ENCODE data around the gene SLCO3A1. TPM values are rescaled to one million over a fixed set of nuclear protein-coding genes. Genes with fewer than 3 reads are reported as not detected.

The SLCO3A1 gene
- total and polyA plus RNA-seq, 2 of the 8 experiments (the other 6 are each of a cell fraction or from before 2014, with no cell fraction given) = 15.1 to 20.4 TPM

DNA sequence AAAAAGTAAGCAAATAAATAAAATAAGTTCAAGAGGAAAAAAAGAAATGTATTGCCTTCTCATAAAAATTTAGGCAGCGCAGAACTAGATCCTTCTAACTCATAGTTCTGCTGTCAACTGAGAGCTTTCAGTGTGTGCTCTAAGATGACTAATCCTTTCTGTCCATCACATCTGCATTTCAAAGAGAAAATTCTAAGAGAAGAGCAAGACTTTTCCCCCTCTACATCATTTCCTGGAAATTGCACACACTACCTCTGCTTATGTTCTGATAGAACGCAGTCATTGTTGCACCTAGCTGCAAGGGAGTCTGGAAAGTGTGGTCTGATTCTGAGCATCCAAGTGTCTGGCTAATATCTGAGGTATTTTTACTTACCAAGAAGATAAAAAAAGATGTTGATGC is 39.6 kb upstream of the SLCO3A1 start:
- Histone ChIP-seq H2BK5ac (ENCODE audit: low read depth, low read length) (no peak overlapping the region), H3K23me2 (ENCODE audit: low read depth, low read length) (no peaks in the 10 kb centered on the region), H3K56ac (replicated peaks; ENCODE audit: insufficient read length, low read depth, low read length) (no peak overlapping the region), H3K18ac (ENCODE audit: extremely low read depth, low read length) (no peak overlapping the region), H3K79me1 (ENCODE audit: low read depth, low read length) (no peaks in the 10 kb centered on the region), H3K9me3 (ENCODE audit: insufficient read depth in 2 of 2, low read depth in 1 of 2, low read length in 1 of 2) (peaks cover 10% of the 10 kb centered on the region in 2 experiments; a peak in 3 of 4 replicates), H3K4me2 (ENCODE audit: insufficient read depth in 1 of 2, low read depth in 2 of 2, low read length in 2 of 2) (no peak overlapping the region), H2AFZ (ENCODE audit: low read length) (no peak overlapping the region), H3K9ac (replicated peaks in 1 of 4; ENCODE audit: extremely low read depth in 1 of 4, low read depth in 3 of 4, low read length in 3 of 4) (no peak overlapping the region), H3K4me3 (ENCODE audit: extremely low read depth in 1 of 4, insufficient read depth in 2 of 4, low read depth in 3 of 4, low read length in 4 of 4) (no peak overlapping the region), H2BK120ac (replicated peaks; ENCODE audit: low read depth, low read length) (no peak overlapping the region), H3K4ac (replicated peaks; ENCODE audit: insufficient read length, low read depth, low read length) (no peak overlapping the region), H4K8ac (ENCODE audit: extremely low read depth, insufficient read depth, low read length) (no peak overlapping the region), H3K27me3 (replicated peaks in 1 of 4; ENCODE audit: control insufficient read depth in 3 of 4, extremely low read depth in 1 of 4, insufficient read depth in 3 of 4, low read length in 3 of 4) (no peaks in the 10 kb centered on the region), H3K36me3 (ENCODE audit: control insufficient read depth in 2 of 4, insufficient read depth in 4 of 4, low read length in 3 of 4) (no peaks in the 10 kb centered on the region; a peak in 1 of 8 replicates), H4K5ac (ENCODE audit: insufficient read length, low read depth, low read length) (no peak overlapping the region), H4K91ac (replicated peaks; ENCODE audit: insufficient read length, low read length) (no peak overlapping the region), H4K20me1 (replicated peaks in 1 of 2; ENCODE audit: control insufficient read depth in 1 of 2, insufficient read depth in 2 of 2, low read length in 2 of 2) (no peaks in the 10 kb centered on the region), H3K14ac (ENCODE audit: insufficient read length) (no peak overlapping the region), H3K23ac (ENCODE audit: insufficient read length) (no peak overlapping the region), H3K27ac (ENCODE audit: low read depth, low read length) (no peak overlapping the region), H2BK15ac (ENCODE audit: low read length) (no peak overlapping the region), H3K79me2 (ENCODE audit: control insufficient read depth in 1 of 2, insufficient read depth in 2 of 2, low read length in 2 of 2) (no peaks in the 10 kb centered on the region), H2BK20ac (ENCODE audit: low read length) (no peak overlapping the region), H2AK5ac (ENCODE audit: low read depth, low read length) (no peak overlapping the region), H2BK12ac (ENCODE audit: low read depth, low read length) (no peak overlapping the region), H3K4me1 (replicated peaks in 1 of 4; ENCODE audit: control insufficient read depth in 3 of 4, insufficient read depth in 4 of 4, low read length in 3 of 4) (no peaks in the 10 kb centered on the region; a peak in 2 of 7 replicates)
- no peak for DNase-seq (ENCODE audit: low read depth in 1 of 2, low spot score in 2 of 2)
- no peak for FAIRE-seq
- WGBS, 2 experiments (ENCODE audit: extremely low coverage in 1 of 2, insufficient coverage in 1 of 2, insufficient read length in 1 of 2, insufficient replicate concordance in 2 of 2, low coverage in 1 of 2, low lambda C conversion rate in 2 of 2, missing lambda C conversion rate in 1 of 2) = 87% methylated on average over 2 of the region's 2 CpGs; no CpG with 5 or more reads in 1 of the 2 experiments
- ChIA-PET POLR2A (ENCODE audit: partially characterized antibody) (no interaction called here), CTCF (ENCODE audit: partially characterized antibody) (no interaction called here)
- no peak for TF ChIP-seq RXRA (IDR thresholded peaks at IDR 0.05; ENCODE audit: insufficient read depth, low read depth, low read length)
- no peak for TF ChIP-seq TAF1 (IDR thresholded peaks at IDR 0.05; ENCODE audit: low read depth, low read length)
- TF ChIP-seq CEBPB (IDR thresholded peaks at IDR 0.05; ENCODE audit: low read depth, low read length) = no peak
- TF ChIP-seq, protein P1, sequence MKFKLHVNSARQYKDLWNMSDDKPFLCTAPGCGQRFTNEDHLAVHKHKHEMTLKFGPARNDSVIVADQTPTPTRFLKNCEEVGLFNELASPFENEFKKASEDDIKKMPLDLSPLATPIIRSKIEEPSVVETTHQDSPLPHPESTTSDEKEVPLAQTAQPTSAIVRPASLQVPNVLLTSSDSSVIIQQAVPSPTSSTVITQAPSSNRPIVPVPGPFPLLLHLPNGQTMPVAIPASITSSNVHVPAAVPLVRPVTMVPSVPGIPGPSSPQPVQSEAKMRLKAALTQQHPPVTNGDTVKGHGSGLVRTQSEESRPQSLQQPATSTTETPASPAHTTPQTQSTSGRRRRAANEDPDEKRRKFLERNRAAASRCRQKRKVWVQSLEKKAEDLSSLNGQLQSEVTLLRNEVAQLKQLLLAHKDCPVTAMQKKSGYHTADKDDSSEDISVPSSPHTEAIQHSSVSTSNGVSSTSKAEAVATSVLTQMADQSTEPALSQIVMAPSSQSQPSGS (IDR thresholded peaks at IDR 0.05; ENCODE audit: low read length) = no peak
- TF ChIP-seq EP300 (IDR thresholded peaks at IDR 0.05; ENCODE audit: borderline replicate concordance in 1 of 2, low read depth in 2 of 2, low read length in 2 of 2) = no peak
- TF ChIP-seq, protein P2, sequence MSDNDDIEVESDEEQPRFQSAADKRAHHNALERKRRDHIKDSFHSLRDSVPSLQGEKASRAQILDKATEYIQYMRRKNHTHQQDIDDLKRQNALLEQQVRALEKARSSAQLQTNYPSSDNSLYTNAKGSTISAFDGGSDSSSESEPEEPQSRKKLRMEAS (IDR thresholded peaks at IDR 0.05) = no peak
- no peak for TF ChIP-seq RAD21 (IDR thresholded peaks at IDR 0.05 in 1 of 2, conservative IDR thresholded peaks at IDR 0.05 in 1 of 2; ENCODE audit: low read depth in 2 of 2, low read length in 2 of 2)
- TF ChIP-seq PHF8 (conservative IDR thresholded peaks at IDR 0.05; ENCODE audit: low read depth, low read length) = no peak
- TF ChIP-seq NANOG (IDR thresholded peaks at IDR 0.05; ENCODE audit: insufficient read depth, low read depth, low read length, poor library complexity, severe bottlenecking) = no peak
- no peak for TF ChIP-seq SP4 (IDR thresholded peaks at IDR 0.05; ENCODE audit: low read length)
- no peak for TF ChIP-seq RBBP5 (IDR thresholded peaks at IDR 0.05; ENCODE audit: borderline replicate concordance, low read depth, low read length)
- no peak for TF ChIP-seq POLR2A (IDR thresholded peaks at IDR 0.05; ENCODE audit: control extremely low read depth in 1 of 2, low read depth in 2 of 2, low read length in 2 of 2)
- TF ChIP-seq SIX5 (IDR thresholded peaks at IDR 0.05; ENCODE audit: low read depth, low read length) = no peak
